ENCODE results near the gene KRR1. TPM values are rescaled to one million over a fixed set of nuclear protein-coding genes. Genes with fewer than 3 reads are reported as not detected.
"Not testable (repeated sequence)": the region's sequence is repeated elsewhere in the genome, so short reads cannot be mapped to it uniquely, and the experiment has no call there.

The KRR1 gene
- total and polyA plus RNA-seq, 7 experiments from 2014 or later, result 64.0 to 120 (median 73.7) TPM

DNA sequence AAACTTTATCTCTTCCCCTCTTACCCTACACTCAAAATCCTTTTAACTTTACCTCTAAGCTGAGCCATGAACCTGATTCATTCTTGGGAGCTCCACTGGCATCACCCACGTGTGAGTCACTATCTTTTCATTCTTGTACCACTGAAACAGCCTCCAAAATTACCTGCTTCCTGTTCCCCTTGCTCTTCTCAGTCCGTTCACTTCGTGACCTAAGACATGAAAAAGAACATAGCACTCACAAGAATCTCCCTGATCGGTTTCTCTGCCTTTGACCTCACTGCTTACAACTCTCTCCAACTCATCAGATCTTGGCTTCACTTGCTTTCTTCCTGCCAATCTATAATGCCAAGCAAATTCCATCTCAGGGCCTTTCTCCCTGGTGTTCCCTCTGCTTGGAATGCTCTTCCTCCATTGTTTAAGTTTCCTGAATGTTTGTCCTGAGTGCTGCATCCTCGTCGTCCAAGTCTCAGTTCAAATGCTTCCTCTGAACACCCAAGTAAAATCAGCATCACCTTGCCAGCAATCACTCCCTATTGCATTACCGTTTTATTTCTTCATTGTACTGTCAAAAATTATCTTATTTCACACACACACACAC is 21.7 kb downstream of the KRR1 start:
- DNase-seq, result no peak
- ATAC-seq, result peak; percentile 28
- H3K36me3 Mint-ChIP-seq, result peaks cover 0 to 13% (median 4%) of the 10 kb centered on the region in 5 donors

DNA sequence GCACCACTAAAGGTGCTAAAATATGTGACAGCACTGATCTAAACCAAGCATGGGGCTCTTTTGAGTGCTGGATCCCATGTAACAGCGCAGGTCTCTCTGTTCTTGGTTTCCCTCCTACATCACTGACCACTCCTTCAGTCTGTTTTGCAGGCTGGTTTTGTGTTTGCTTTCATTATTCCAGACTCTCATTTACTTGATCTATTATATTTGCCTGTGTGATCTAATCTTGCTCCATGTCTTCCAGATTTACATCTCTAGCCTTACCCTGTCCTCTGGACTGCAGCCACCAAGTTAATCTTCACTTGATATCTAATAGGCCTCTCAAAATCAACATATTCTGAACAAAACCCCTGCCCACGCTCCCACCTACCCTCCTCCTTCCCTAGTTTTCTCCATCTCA is 22.2 kb downstream of the KRR1 start:
- Histone ChIP-seq H3K4me1 (ENCODE audit: control insufficient read depth in 2 of 2, insufficient read depth in 2 of 2, low read length in 2 of 2) (peaks cover 0 to 22% of the 10 kb centered on the region in 2 donors), H3K36me3 (ENCODE audit: control insufficient read depth in 2 of 3, insufficient read depth in 3 of 3, low read length in 3 of 3) (peaks cover 0 to 12% (median 10%) of the 10 kb centered on the region in 3 experiments), H3K27ac (ENCODE audit: low read depth, low read length) (peak overlapping the region; percentile 15), H3K9me3 (ENCODE audit: control insufficient read depth in 2 of 3, low read length in 3 of 3) (no peaks in the 10 kb centered on the region), H3K27me3 (ENCODE audit: control insufficient read depth in 2 of 2, insufficient read depth in 2 of 2, low read length in 2 of 2) (no peaks in the 10 kb centered on the region), H3K4me3 (ENCODE audit: low read length) (no peak overlapping the region)
- Mint-ChIP-seq H3K9me3 (no peaks in the 10 kb centered on the region), H3K36me3 (peaks cover 0 to 17% (median 5%) of the 10 kb centered on the region in 5 donors), H3K4me3 (peak overlapping the region in 2 of 10 donors; percentile 4 to 7), H3K27ac (peak overlapping the region; percentile 5 to 86 (median 69)), H3K4me1 (peaks cover 24 to 47% (median 35%) of the 10 kb centered on the region in 7 donors), H3K27me3 (no peaks in the 10 kb centered on the region)
- intact Hi-C loops (cut with micrococcal nuclease), result loop anchor here (10.0 kb wide), 2 partner anchors 1066 to 1276 kb away; partner anchors contain the start of genes ZDHHC17 (in 2 of the 2) and OSBPL8 (in 1 of the 2)
- ChIA-PET POLR2A (interaction anchor here (0.7 to 1.3 kb wide), 2 partner anchors 22 to 157 kb away, joined by 3 read pairs; partner anchors contain the start of gene KRR1), CTCF (interaction anchor here (0.6 to 1.6 kb wide), 3 partner anchors 8 to 51 kb away, joined by 4 to 8 read pairs (median 4); no protein-coding TSS in a partner anchor)
- ATAC-seq (no peak), DNase-seq (no peak)

More for the DNA sequence above, 21.7 kb downstream of the KRR1 start:
- peaks cover 20 to 42% (median 32%) of the 10 kb centered on the region in 7 donors for H3K4me1 Mint-ChIP-seq
- H3K27ac Mint-ChIP-seq, result peak overlapping the region; percentile 15 to 86 (median 69)
- peak overlapping the region in 2 of 10 donors; percentile 4 to 7 for H3K4me3 Mint-ChIP-seq
- Histone ChIP-seq H3K4me3 (ENCODE audit: low read length) (no peak overlapping the region), H3K27ac (ENCODE audit: low read depth, low read length) (peak overlapping the region; percentile 15), H3K36me3 (ENCODE audit: control insufficient read depth in 2 of 3, insufficient read depth in 3 of 3, low read length in 3 of 3) (peaks cover 0 to 14% (median 10%) of the 10 kb centered on the region in 3 experiments), H3K27me3 (ENCODE audit: control insufficient read depth in 2 of 2, insufficient read depth in 2 of 2, low read length in 2 of 2) (no peaks in the 10 kb centered on the region), H3K4me1 (ENCODE audit: control insufficient read depth in 2 of 2, insufficient read depth in 2 of 2, low read length in 2 of 2) (peaks cover 0 to 19% of the 10 kb centered on the region in 2 donors), H3K9me3 (ENCODE audit: control insufficient read depth in 2 of 3, low read length in 3 of 3) (no peaks in the 10 kb centered on the region)
- POLR2A ChIA-PET, result no interaction called here
- no peaks in the 10 kb centered on the region for H3K27me3 Mint-ChIP-seq
- CTCF ChIA-PET, result interaction anchor here (0.6 kb wide), 1 partner anchor 18 kb away, joined by 4 read pairs; no protein-coding TSS in a partner anchor
- intact Hi-C loops (cut with micrococcal nuclease), result loop anchor here (10.0 kb wide), 2 partner anchors 1065 to 1275 kb away; partner anchors contain the start of genes ZDHHC17 (in 2 of the 2) and OSBPL8 (in 1 of the 2)
- no peaks in the 10 kb centered on the region for H3K9me3 Mint-ChIP-seq

DNA sequence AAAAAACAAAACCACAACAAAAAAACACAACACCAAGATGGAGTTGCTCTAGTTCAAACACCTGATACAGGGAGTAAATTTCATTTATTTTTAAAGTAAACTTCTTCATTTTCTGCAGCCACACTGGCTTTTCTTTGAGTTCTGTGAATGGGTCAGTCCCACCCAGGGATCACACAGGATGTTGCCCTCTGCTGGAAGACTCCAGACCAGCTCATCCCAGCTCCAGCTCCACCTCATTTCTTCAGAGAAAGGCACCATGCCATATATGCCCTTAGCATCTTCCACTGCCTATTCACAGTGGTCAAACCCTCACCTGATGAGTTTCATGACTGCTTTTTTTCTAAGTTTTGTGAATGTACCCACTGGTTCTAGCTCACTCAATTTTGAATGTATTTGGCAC is 22.9 kb downstream of the KRR1 start:
- peaks cover 29 to 51% (median 39%) of the 10 kb centered on the region in 7 donors for H3K4me1 Mint-ChIP-seq
- intact Hi-C loops (cut with micrococcal nuclease), result loop anchor here (1.0 to 10.0 kb wide), 3 partner anchors 51 to 1276 kb away; partner anchors contain the start of genes ZDHHC17 (in 2 of the 2) and OSBPL8 (in 1 of the 2)
- ATAC-seq (peak; percentile 61), DNase-seq (no peak)
- no peak overlapping the region for H3K4me3 ChIP-seq (ENCODE audit: low read length)
- peak overlapping the region in 2 of 9 donors; percentile 49 to 60 for H3K27ac Mint-ChIP-seq
- no peaks in the 10 kb centered on the region for H3K9me3 Mint-ChIP-seq
- peaks cover 4 to 28% of the 10 kb centered on the region in 2 donors for H3K4me1 ChIP-seq (ENCODE audit: control insufficient read depth in 2 of 2, insufficient read depth in 2 of 2, low read length in 2 of 2)
- H3K27ac ChIP-seq (ENCODE audit: low read depth, low read length), result no peak overlapping the region
- CTCF ChIA-PET, result interaction anchor here (1.2 to 1.6 kb wide), 2 partner anchors 9 to 50 kb away, joined by 4 to 8 read pairs; no protein-coding TSS in a partner anchor
- POLR2A ChIA-PET, result interaction anchor here (0.7 to 1.3 kb wide), 2 partner anchors 23 to 156 kb away, joined by 3 read pairs; partner anchors contain the start of gene KRR1
- peaks cover 0 to 11% (median 10%) of the 10 kb centered on the region in 3 experiments for H3K36me3 ChIP-seq (ENCODE audit: control insufficient read depth in 2 of 3, insufficient read depth in 3 of 3, low read length in 3 of 3)
- no peaks in the 10 kb centered on the region for H3K27me3 Mint-ChIP-seq
- H3K36me3 Mint-ChIP-seq, result peaks cover 0 to 12% (median 5%) of the 10 kb centered on the region in 5 donors
- no peak overlapping the region for H3K4me3 Mint-ChIP-seq
- no peaks in the 10 kb centered on the region for H3K27me3 ChIP-seq (ENCODE audit: control insufficient read depth in 2 of 2, insufficient read depth in 2 of 2, low read length in 2 of 2)
- H3K9me3 ChIP-seq (ENCODE audit: control insufficient read depth in 2 of 3, low read length in 3 of 3), result no peaks in the 10 kb centered on the region

DNA sequence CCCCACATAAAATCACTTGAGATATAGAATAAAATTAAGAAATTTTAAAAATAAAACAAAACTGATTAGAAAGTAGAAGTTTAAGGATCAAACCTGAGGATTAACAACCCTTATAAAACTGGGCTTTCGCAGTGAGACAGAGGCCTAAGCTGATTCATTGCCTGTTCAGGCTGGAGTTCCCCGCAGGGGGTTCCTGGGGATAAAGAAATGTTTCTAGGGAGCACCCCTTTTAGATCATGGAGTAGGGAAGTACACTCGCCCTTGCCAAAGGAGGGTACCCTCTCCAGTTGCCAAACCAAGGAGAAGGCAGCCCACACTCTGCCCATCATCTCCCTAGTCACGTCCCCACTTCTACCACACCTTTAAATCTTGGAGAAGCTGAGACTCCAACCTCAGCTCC is 24.1 kb downstream of the KRR1 start:
- no peaks in the 10 kb centered on the region for H3K27me3 ChIP-seq (ENCODE audit: control insufficient read depth in 2 of 2, insufficient read depth in 2 of 2, low read length in 2 of 2)
- ATAC-seq, result no peak
- intact Hi-C loops (cut with micrococcal nuclease), result loop anchor here (10.0 kb wide), 2 partner anchors 1067 to 1277 kb away; partner anchors contain the start of genes ZDHHC17 (in 2 of the 2) and OSBPL8 (in 1 of the 2)
- ChIA-PET POLR2A (no interaction called here), CTCF (interaction anchor here (1.6 kb wide), 1 partner anchor 49 kb away, joined by 8 read pairs; no protein-coding TSS in a partner anchor)
- Mint-ChIP-seq H3K27ac (peak overlapping the region in 4 of 9 donors; percentile 13 to 67 (median 51)), H3K4me3 (no peak overlapping the region), H3K27me3 (no peaks in the 10 kb centered on the region), H3K9me3 (no peaks in the 10 kb centered on the region), H3K4me1 (peaks cover 40 to 60% (median 51%) of the 10 kb centered on the region in 7 donors), H3K36me3 (peaks cover 5 to 17% (median 5%) of the 10 kb centered on the region in 5 donors)
- H3K36me3 ChIP-seq (ENCODE audit: control insufficient read depth in 2 of 3, insufficient read depth in 3 of 3, low read length in 3 of 3), result peaks cover 0 to 4% (median 0%) of the 10 kb centered on the region in 3 experiments
- H3K27ac ChIP-seq (ENCODE audit: low read depth, low read length), result no peak overlapping the region
- H3K4me1 ChIP-seq (ENCODE audit: control insufficient read depth in 2 of 2, insufficient read depth in 2 of 2, low read length in 2 of 2), result peaks cover 15 to 35% of the 10 kb centered on the region in 2 donors
- no peaks in the 10 kb centered on the region for H3K9me3 ChIP-seq (ENCODE audit: control insufficient read depth in 2 of 3, low read length in 3 of 3)
- H3K4me3 ChIP-seq (ENCODE audit: low read length), result no peak overlapping the region
- DNase-seq, result no peak

DNA sequence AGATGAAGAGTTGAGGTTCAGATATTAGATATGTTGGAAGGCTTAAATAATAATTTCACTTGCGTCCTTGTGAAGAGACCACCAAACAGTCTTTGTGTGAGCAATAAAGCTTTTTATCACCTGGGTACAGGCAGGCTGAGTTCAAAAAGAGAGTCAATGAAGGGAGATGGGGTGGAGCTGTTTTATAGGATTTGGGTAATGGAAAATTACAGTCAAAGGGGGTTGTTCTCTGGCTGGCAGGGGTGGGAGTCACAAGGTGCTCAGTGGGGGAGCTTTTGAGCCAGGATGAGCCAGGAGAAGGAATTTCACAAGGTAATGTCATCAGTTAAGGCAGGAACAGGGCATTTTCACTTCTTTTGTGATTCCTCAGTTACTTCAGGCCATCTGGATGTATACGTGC is 27.0 kb downstream of the KRR1 start:
- not testable (repeated sequence) for DNase-seq; H3K9me3 ChIP-seq (ENCODE audit: control insufficient read depth in 2 of 3, low read length in 3 of 3); H3K27ac ChIP-seq (ENCODE audit: low read depth, low read length); H3K9me3 Mint-ChIP-seq; H3K4me3 ChIP-seq (ENCODE audit: low read length); H3K27me3 Mint-ChIP-seq; H3K36me3 ChIP-seq (ENCODE audit: control insufficient read depth in 2 of 3, insufficient read depth in 3 of 3, low read length in 3 of 3); ATAC-seq; H3K27me3 ChIP-seq (ENCODE audit: control insufficient read depth in 2 of 2, insufficient read depth in 2 of 2, low read length in 2 of 2)
- intact Hi-C loops (cut with micrococcal nuclease), result loop anchor here (10.0 kb wide), 2 partner anchors 1070 to 1280 kb away; partner anchors contain the start of genes ZDHHC17 (in 2 of the 2) and OSBPL8 (in 1 of the 2)
- Mint-ChIP-seq H3K36me3 (peaks cover 2 to 13% (median 5%) of the 10 kb centered on the region in 5 donors), H3K4me3 (peak overlapping the region in 3 of 10 donors; percentile 32 to 97 (median 96)), H3K4me1 (peaks cover 57 to 78% (median 64%) of the 10 kb centered on the region in 7 donors), H3K27ac (peak overlapping the region in 8 of 9 donors; percentile 8 to 97 (median 36))
- POLR2A ChIA-PET, result interaction anchor here (0.5 to 3.4 kb wide), 7 partner anchors 12 to 149 kb away, joined by 3 to 15 read pairs (median 4); partner anchors contain the start of genes GLIPR1L1, GLIPR1L2 and KRR1
- H3K4me1 ChIP-seq (ENCODE audit: control insufficient read depth in 2 of 2, insufficient read depth in 2 of 2, low read length in 2 of 2), result peaks cover 31 to 45% of the 10 kb centered on the region in 2 donors
- CTCF ChIA-PET, result interaction anchor here (0.6 to 3.9 kb wide), 15 partner anchors 17 to 1102 kb away, joined by 3 to 19 read pairs (median 4); partner anchors contain the start of genes GLIPR1L2, KRR1 and PHLDA1

DNA sequence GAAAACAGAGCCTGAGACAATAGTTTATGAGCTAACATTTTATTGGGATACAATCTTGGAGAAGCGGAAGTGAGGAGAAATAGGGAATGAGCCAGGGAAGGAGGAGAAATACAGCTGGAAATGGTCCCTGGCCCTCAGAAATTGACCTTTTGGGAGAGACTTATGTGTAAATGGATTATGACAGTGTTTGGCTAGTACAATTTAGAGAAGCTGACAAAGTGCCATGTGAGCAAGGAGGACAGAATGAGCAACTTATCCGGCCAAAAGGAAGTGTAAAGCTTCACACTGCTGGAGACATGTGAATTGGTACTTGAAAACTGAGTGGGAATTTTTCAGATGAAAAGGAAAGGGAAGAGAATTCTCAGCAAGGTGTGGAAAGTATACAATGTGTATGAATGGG is 28.0 kb downstream of the KRR1 start:
- peaks cover 59 to 80% (median 67%) of the 10 kb centered on the region in 7 donors for H3K4me1 Mint-ChIP-seq
- no peak overlapping the region for H3K27ac ChIP-seq (ENCODE audit: low read depth, low read length)
- H3K36me3 Mint-ChIP-seq, result peaks cover 0 to 13% (median 5%) of the 10 kb centered on the region in 5 donors
- peak overlapping the region in 7 of 9 donors; percentile 1 to 97 (median 80) for H3K27ac Mint-ChIP-seq
- no peaks in the 10 kb centered on the region for H3K9me3 ChIP-seq (ENCODE audit: control insufficient read depth in 2 of 3, low read length in 3 of 3)
- CTCF ChIA-PET, result interaction anchor here (0.8 to 3.9 kb wide), 8 partner anchors 8 to 1103 kb away, joined by 3 to 19 read pairs (median 4); partner anchors contain the start of genes GLIPR1L1 and KRR1
- intact Hi-C loops (cut with micrococcal nuclease), result loop anchor here (10.0 kb wide), 2 partner anchors 1071 to 1281 kb away; partner anchors contain the start of genes ZDHHC17 (in 2 of the 2) and OSBPL8 (in 1 of the 2)
- H3K27me3 Mint-ChIP-seq, result no peaks in the 10 kb centered on the region
- POLR2A ChIA-PET, result interaction anchor here (0.8 to 3.4 kb wide), 7 partner anchors 10 to 537 kb away, joined by 3 to 15 read pairs (median 4); partner anchors contain the start of genes GLIPR1L2 and KRR1
- ATAC-seq (no peak), DNase-seq (no peak)
- H3K4me3 Mint-ChIP-seq, result peak overlapping the region; percentile 5 to 98 (median 64)
- no peaks in the 10 kb centered on the region for H3K9me3 Mint-ChIP-seq
- peak overlapping the region; percentile 82 for H3K4me3 ChIP-seq (ENCODE audit: low read length)
- H3K27me3 ChIP-seq (ENCODE audit: control insufficient read depth in 2 of 2, insufficient read depth in 2 of 2, low read length in 2 of 2), result no peaks in the 10 kb centered on the region
- H3K36me3 ChIP-seq (ENCODE audit: control insufficient read depth in 2 of 3, insufficient read depth in 3 of 3, low read length in 3 of 3), result no peaks in the 10 kb centered on the region
- peaks cover 41 to 51% of the 10 kb centered on the region in 2 donors for H3K4me1 ChIP-seq (ENCODE audit: control insufficient read depth in 2 of 2, insufficient read depth in 2 of 2, low read length in 2 of 2)

Measured in naive thymus-derived CD4-positive, alpha-beta T cell (primary cell).